Colonic mucosa (tissue), 4 donors: Measurements from ENCODE around the gene RARB. TPM values are rescaled to one million over a fixed set of nuclear protein-coding genes. Genes with fewer than 3 reads are reported as not detected.

ENCODE experiments used
- DNase-seq: peaks from one replicate; pipeline ENCODE4 v3.0.0-alpha.2; 2020
- H3K27ac ChIP-seq: fragments of 200-600 bp; one replicate; pipeline ENCODE4 v1.8.0; 2021
- H3K27me3 ChIP-seq: fragments of 200-600 bp; one replicate; pipeline ENCODE4 v1.8.0; 2021
- H3K36me3 ChIP-seq: fragments of 200-600 bp; one replicate; pipeline ENCODE4 v1.8.0; 2021
- H3K4me1 ChIP-seq: fragments of 200-600 bp; one replicate; pipeline ENCODE4 v1.8.0; 2021; ENCODE audit warnings: mild to moderate bottlenecking
- H3K4me3 ChIP-seq: fragments of 200-600 bp; one replicate; pipeline ENCODE4 v1.8.0; 2021
- H3K9ac ChIP-seq, 2 donors: one replicate each; pipeline ENCODE4 v1.7.0; 2013; ENCODE audit warnings: control low read depth in 2 of 2, low read depth in 2 of 2, low read length in 2 of 2
- H3K9me3 ChIP-seq: fragments of 200-600 bp; one replicate; pipeline ENCODE4 v1.8.0; 2021
- CTCF ChIP-seq: fragments of 200-600 bp; IDR thresholded peaks from one replicate; pipeline ENCODE4 v1.8.0; 2022; ENCODE audit warnings: antibody characterized with exemption, mild to moderate bottlenecking
- intact Hi-C: fragments of 100-400 bp; cut with DNase I; formaldehyde crosslinking; loops from one replicate; pipeline ENCODE4 v1.14.1; 2022
- total RNA-seq, 2 donors: library from RNA; stranded (reverse); fragmentation: NEBNext Ultra II Directional in 1 of 2; extraction: Animal tissue kit (Norgen Biotek cat#: 25700) in 1 of 2; gene quantifications; one replicate each; pipeline ENCODE4 v1.2.1, GENCODE V29; 2021
- donor health status: healthy.
- donor health status: DM: no; HTN: no; CAD: no.
- donor health status: DM: no; HTN: no; CAD: no.

The RARB gene
- total RNA-seq, 2 donors from 2014 or later = 0.54 to 0.74 TPM

DNA sequence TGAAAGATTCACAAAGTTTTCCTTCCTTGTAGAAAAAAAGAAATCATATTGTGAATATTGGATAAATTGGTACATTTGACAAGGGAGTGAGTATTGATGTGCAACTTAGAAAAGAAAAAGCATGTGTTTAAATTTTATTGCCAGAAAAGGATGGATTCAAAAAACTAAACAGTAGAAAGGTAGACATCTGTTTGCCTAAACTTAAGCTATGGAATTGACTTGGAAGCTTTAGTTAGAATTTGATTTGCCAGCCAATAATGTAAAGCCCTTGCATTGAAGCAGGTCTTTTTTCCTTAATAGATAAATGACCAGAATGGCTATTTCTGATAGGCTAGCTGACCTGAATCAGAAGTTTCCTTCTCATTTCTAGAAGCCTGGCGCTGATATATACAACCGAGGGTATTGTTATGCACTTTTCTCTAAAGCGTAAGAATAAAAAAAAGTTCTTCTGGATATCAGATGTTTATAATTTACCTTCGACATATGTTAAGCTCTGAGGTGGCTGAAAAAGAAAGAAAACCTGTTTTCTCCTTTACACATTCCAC lies 4.2 kb downstream of the RARB start:
- Histone ChIP-seq H3K27ac (no peak overlapping the region), H3K36me3 (no peaks in the 10 kb centered on the region), H3K27me3 (no peaks in the 10 kb centered on the region), H3K9ac (no peak overlapping the region), H3K4me3 (no peak overlapping the region), H3K4me1 (no peaks in the 10 kb centered on the region), H3K9me3 (no peaks in the 10 kb centered on the region)
- intact Hi-C loops = no loop called here
- TF ChIP-seq CTCF = no peak
- no peak for DNase-seq

GRCh38 chr3:25433106-25433505 lies 5.0 kb downstream of the RARB start:
- Histone ChIP-seq H3K4me3 (no peak overlapping the region), H3K9ac (no peak overlapping the region), H3K4me1 (no peaks in the 10 kb centered on the region), H3K27ac (no peak overlapping the region), H3K9me3 (no peaks in the 10 kb centered on the region), H3K36me3 (no peaks in the 10 kb centered on the region), H3K27me3 (no peaks in the 10 kb centered on the region)
- intact Hi-C loops = no loop called here
- no peak for DNase-seq
- no peak for TF ChIP-seq CTCF

DNA sequence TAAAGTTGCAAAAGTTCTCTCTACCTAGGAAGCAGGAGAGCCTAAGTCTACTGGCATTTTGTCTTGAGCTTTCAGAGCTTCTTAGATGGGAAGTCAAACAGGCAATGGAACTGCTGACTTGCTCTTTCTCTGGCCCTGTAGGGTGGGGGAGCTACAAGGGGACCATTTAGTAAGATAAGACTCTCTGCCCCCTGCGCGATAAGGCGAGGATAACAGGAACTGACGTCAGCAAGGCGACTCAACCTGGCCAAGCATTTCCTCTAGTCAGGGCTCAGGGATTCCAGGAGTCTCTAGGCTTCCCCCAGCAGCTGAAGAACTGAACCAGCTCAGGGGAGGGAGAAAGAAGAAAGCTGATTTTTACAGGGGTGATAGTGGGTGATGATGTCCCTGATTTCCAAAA lies 5.8 kb downstream of the RARB start:
- no peaks in the 10 kb centered on the region for H3K36me3 ChIP-seq
- no peaks in the 10 kb centered on the region for H3K9me3 ChIP-seq
- TF ChIP-seq CTCF = no peak
- no peaks in the 10 kb centered on the region for H3K4me1 ChIP-seq
- no peak overlapping the region for H3K9ac ChIP-seq
- no peak for DNase-seq
- H3K27me3 ChIP-seq = no peaks in the 10 kb centered on the region
- no peak overlapping the region for H3K4me3 ChIP-seq
- intact Hi-C loops = no loop called here
- H3K27ac ChIP-seq = no peak overlapping the region

- H3K36me3 ChIP-seq = no peaks in the 10 kb centered on the region
- H3K27ac ChIP-seq = no peak overlapping the region
- H3K9ac ChIP-seq = no peak overlapping the region
- no peak for TF ChIP-seq CTCF
- no peaks in the 10 kb centered on the region for H3K9me3 ChIP-seq
- intact Hi-C loops = no loop called here
- no peak for DNase-seq
- H3K27me3 ChIP-seq = no peaks in the 10 kb centered on the region
- H3K4me3 ChIP-seq = no peak overlapping the region
- H3K4me1 ChIP-seq = no peaks in the 10 kb centered on the region
Measured at GRCh38 chr3:25437953-25438352, 9.9 kb downstream of the RARB start.

- no peak overlapping the region for H3K4me3 ChIP-seq
- H3K9me3 ChIP-seq = no peaks in the 10 kb centered on the region
- intact Hi-C loops = no loop called here
- H3K27me3 ChIP-seq = no peaks in the 10 kb centered on the region
- no peak for DNase-seq
- H3K36me3 ChIP-seq = no peaks in the 10 kb centered on the region
- H3K27ac ChIP-seq = no peak overlapping the region
- no peak overlapping the region for H3K9ac ChIP-seq
- no peak for TF ChIP-seq CTCF
- H3K4me1 ChIP-seq = no peaks in the 10 kb centered on the region
Measured at GRCh38 chr3:25438791-25439555, 10.9 kb downstream of the RARB start.
